ENCODE results near the gene TFF3. TPM values are rescaled to one million over a fixed set of nuclear protein-coding genes. Genes with fewer than 3 reads are reported as not detected.

The TFF3 gene
- polyA plus RNA-seq, 1 experiment: not detected

GRCh38 chr21:42344631-42345030 is 29.4 kb upstream of the TFF3 start:
- Histone ChIP-seq H3K9me3 (ENCODE audit: control insufficient read depth, insufficient read depth, low read length) (peaks cover 5% of the 10 kb centered on the region; the same call in 1 of the 2 replicates), H3K27me3 (ENCODE audit: control insufficient read depth, insufficient read depth, low read length) (no peaks in the 10 kb centered on the region), H3K27ac (ENCODE audit: low read depth, low read length) (no peak overlapping the region), H3K4me3 (ENCODE audit: low read depth, low read length) (no peak overlapping the region)
- ChIA-PET POLR2A (no interaction called here), CTCF (no interaction called here)
- no peak for DNase-seq (ENCODE audit: low read depth, low spot score)
- TF ChIP-seq CTCF (IDR thresholded peaks at IDR 0.05; ENCODE audit: low read depth, low read length): no peak

GRCh38 chr21:42343963-42344510 is 28.8 kb upstream of the TFF3 start:
- TF ChIP-seq CTCF (IDR thresholded peaks at IDR 0.05; ENCODE audit: low read depth, low read length): no peak
- Histone ChIP-seq H3K27ac (ENCODE audit: low read depth, low read length) (no peak overlapping the region), H3K27me3 (ENCODE audit: control insufficient read depth, insufficient read depth, low read length) (no peaks in the 10 kb centered on the region), H3K4me3 (ENCODE audit: low read depth, low read length) (no peak overlapping the region), H3K9me3 (ENCODE audit: control insufficient read depth, insufficient read depth, low read length) (peaks cover 5% of the 10 kb centered on the region; the same call in 1 of the 2 replicates)
- ChIA-PET CTCF (no interaction called here), POLR2A (no interaction called here)
- DNase-seq (ENCODE audit: low read depth, low spot score): no peak

- no peak overlapping the region for H3K4me3 ChIP-seq (ENCODE audit: low read depth, low read length)
- H3K27ac ChIP-seq (ENCODE audit: low read depth, low read length): no peak overlapping the region
- DNase-seq (ENCODE audit: low read depth, low spot score): no peak
- no peak for TF ChIP-seq CTCF (IDR thresholded peaks at IDR 0.05; ENCODE audit: low read depth, low read length)
- no peaks in the 10 kb centered on the region for H3K27me3 ChIP-seq (ENCODE audit: control insufficient read depth, insufficient read depth, low read length)
- ChIA-PET POLR2A (no interaction called here), CTCF (no interaction called here)
- H3K9me3 ChIP-seq (ENCODE audit: control insufficient read depth, insufficient read depth, low read length): peaks cover 5% of the 10 kb centered on the region; the same call in 1 of the 2 replicates
Observed at GRCh38 chr21:42343556-42343955, 28.3 kb upstream of the TFF3 start.

GRCh38 chr21:42343101-42343500 is 27.9 kb upstream of the TFF3 start:
- H3K27me3 ChIP-seq (ENCODE audit: control insufficient read depth, insufficient read depth, low read length): no peaks in the 10 kb centered on the region
- H3K9me3 ChIP-seq (ENCODE audit: control insufficient read depth, insufficient read depth, low read length): peaks cover 5% of the 10 kb centered on the region; the same call in 1 of the 2 replicates
- POLR2A ChIA-PET: no interaction called here
- TF ChIP-seq CTCF (IDR thresholded peaks at IDR 0.05; ENCODE audit: low read depth, low read length): no peak
- no peak for DNase-seq (ENCODE audit: low read depth, low spot score)
- CTCF ChIA-PET: no interaction called here
- H3K4me3 ChIP-seq (ENCODE audit: low read depth, low read length): no peak overlapping the region
- no peak overlapping the region for H3K27ac ChIP-seq (ENCODE audit: low read depth, low read length)

GRCh38 chr21:42341776-42342542 is 26.8 kb upstream of the TFF3 start:
- H3K4me3 ChIP-seq (ENCODE audit: low read depth, low read length): no peak overlapping the region
- H3K9me3 ChIP-seq (ENCODE audit: control insufficient read depth, insufficient read depth, low read length): no peaks in the 10 kb centered on the region
- H3K27me3 ChIP-seq (ENCODE audit: control insufficient read depth, insufficient read depth, low read length): no peaks in the 10 kb centered on the region
- POLR2A ChIA-PET: no interaction called here
- DNase-seq (ENCODE audit: low read depth, low spot score): no peak
- CTCF ChIA-PET: no interaction called here
- H3K27ac ChIP-seq (ENCODE audit: low read depth, low read length): no peak overlapping the region
- no peak for TF ChIP-seq CTCF (IDR thresholded peaks at IDR 0.05; ENCODE audit: low read depth, low read length)

Measured in AG04450 (cell line).